Cardiac muscle cell (in vitro differentiated cells and primary cell): Measurements from ENCODE around the gene ANXA3. TPM values are rescaled to one million over a fixed set of nuclear protein-coding genes. Genes with fewer than 3 reads are reported as not detected.

Experiments
- DNase-seq, 2 donors: peaks; one replicate each; pipeline versions ENCODE4 v3.0.0 to v3.0.0-alpha.2; 2010 to 2017; ENCODE audit warnings: low read depth in 1 of 2, low spot score in 1 of 2
- H3K27ac ChIP-seq: fragments of 200-600 bp; sonication (generic); 2 replicates; pipeline ENCODE4 v1.5.1; 2016
- H3K27me3 ChIP-seq: fragments of 200-600 bp; sonication (generic); 2 replicates; pipeline ENCODE4 v1.6.0; 2016; ENCODE audit warnings: control low read depth
- H3K36me3 ChIP-seq: fragments of 200-600 bp; sonication (generic); 2 replicates; pipeline ENCODE4 v1.5.1; 2016; ENCODE audit warnings: control low read depth
- H3K4me1 ChIP-seq: fragments of 200-600 bp; sonication (generic); 2 replicates; pipeline ENCODE4 v1.8.1; 2017; ENCODE audit warnings: low read depth, mild to moderate bottlenecking, mixed run types
- H3K4me3 ChIP-seq: fragments of 200-600 bp; sonication (generic); 2 replicates; pipeline ENCODE4 v1.5.1; 2016; ENCODE audit warnings: mild to moderate bottlenecking
- H3K9me3 ChIP-seq: fragments of 200-600 bp; sonication (generic); 2 replicates; pipeline ENCODE4 v1.5.1; 2017; ENCODE audit warnings: low read depth, mild to moderate bottlenecking, control low read depth
- CTCF ChIP-seq: IDR thresholded peaks from 2 replicates; pipeline ENCODE4 v1.5.1; 2012; ENCODE audit warnings: low read depth, mild to moderate bottlenecking, low read length
- polyA plus RNA-seq: library from polyadenylated mRNA; unstranded; fragments of >200 nt; fragmentation: Nextera tagmentation; extraction: Ambion mirVana; gene quantifications from 2 replicates; pipeline ENCODE4 v1.2.1, GENCODE V29; 2016
- total RNA-seq: library from RNA; depleted of rRNA; stranded (reverse); fragments of >200 nt; gene quantifications from 2 replicates; pipeline ENCODE4 v1.2.3, GENCODE V29; 2016

ANXA3 gene
- total and polyA plus RNA-seq, 2 experiments from 2014 or later = 18.7 to 33.3 TPM

- DNase-seq = no peak
- no peaks in the 10 kb centered on the region for H3K4me1 ChIP-seq
- no peak overlapping the region for H3K27ac ChIP-seq
- no peak overlapping the region for H3K4me3 ChIP-seq
- H3K9me3 ChIP-seq = no peaks in the 10 kb centered on the region
- TF ChIP-seq CTCF = no peak
- H3K36me3 ChIP-seq = no peaks in the 10 kb centered on the region
- no peaks in the 10 kb centered on the region for H3K27me3 ChIP-seq
Measured at GRCh38 chr4:78656968-78657445, 105.4 kb downstream of the ANXA3 start.

GRCh38 chr4:78659264-78659663, 107.7 kb downstream of the ANXA3 start:
- DNase-seq = peak in 1 of 2 donors; percentile 79

GRCh38 chr4:78659665-78660064, 108.1 kb downstream of the ANXA3 start:
- DNase-seq = no peak
- Histone ChIP-seq H3K9me3 (no peaks in the 10 kb centered on the region), H3K4me1 (no peaks in the 10 kb centered on the region)

More at GRCh38 chr4:78659264-78659663, 107.7 kb downstream of the ANXA3 start:
- Histone ChIP-seq H3K27me3 (no peaks in the 10 kb centered on the region), H3K4me1 (no peaks in the 10 kb centered on the region), H3K27ac (no peak overlapping the region), H3K4me3 (no peak overlapping the region), H3K36me3 (no peaks in the 10 kb centered on the region), H3K9me3 (no peaks in the 10 kb centered on the region)
- no peak for TF ChIP-seq CTCF

More at GRCh38 chr4:78659665-78660064, 108.1 kb downstream of the ANXA3 start:
- Histone ChIP-seq H3K4me3 (no peak overlapping the region), H3K27me3 (no peaks in the 10 kb centered on the region), H3K27ac (no peak overlapping the region), H3K36me3 (no peaks in the 10 kb centered on the region)
- no peak for TF ChIP-seq CTCF

Other genes with a start within 250 kb of the ANXA3 start
- 7.3 and 14.6 TPM in 2 replicates for gene BMP2K, start 224.6 kb downstream of the ANXA3 start, total RNA-seq
- 5.4 and 9.4 TPM in 2 replicates for gene BMP2K, start 224.6 kb downstream of the ANXA3 start, polyA plus RNA-seq